ENCODE data around the gene ZNF484. TPM values are rescaled to one million over a fixed set of nuclear protein-coding genes. Genes with fewer than 3 reads are reported as not detected.
"Not testable (repeated sequence)": the region's sequence is repeated elsewhere in the genome, so short reads cannot be mapped to it uniquely, and the experiment has no call there.

ZNF484 gene
- polyA plus RNA-seq, 12 donors, result 4.4 to 7.8 (median 5.7) TPM; not detected in 1

DNA sequence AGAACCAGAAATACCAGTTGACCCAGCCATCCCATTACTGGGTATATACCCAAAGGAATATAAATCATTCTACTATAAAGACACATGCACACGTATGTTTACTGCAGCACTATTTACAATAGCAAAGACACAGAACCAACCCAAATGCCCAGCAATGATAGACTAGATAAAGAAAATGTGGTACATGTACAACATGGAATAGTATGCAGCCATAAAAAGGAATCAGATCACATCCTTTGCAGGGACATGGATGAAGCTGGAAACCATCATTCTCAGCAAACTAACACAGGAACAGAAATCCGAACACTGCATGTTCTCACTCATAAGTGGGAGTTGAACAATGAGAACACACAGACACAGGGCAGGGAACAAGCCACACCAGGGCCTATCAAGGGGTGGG, 11.2 kb downstream of the ZNF484 start:
- DNase-seq, result not testable (repeated sequence)

DNA sequence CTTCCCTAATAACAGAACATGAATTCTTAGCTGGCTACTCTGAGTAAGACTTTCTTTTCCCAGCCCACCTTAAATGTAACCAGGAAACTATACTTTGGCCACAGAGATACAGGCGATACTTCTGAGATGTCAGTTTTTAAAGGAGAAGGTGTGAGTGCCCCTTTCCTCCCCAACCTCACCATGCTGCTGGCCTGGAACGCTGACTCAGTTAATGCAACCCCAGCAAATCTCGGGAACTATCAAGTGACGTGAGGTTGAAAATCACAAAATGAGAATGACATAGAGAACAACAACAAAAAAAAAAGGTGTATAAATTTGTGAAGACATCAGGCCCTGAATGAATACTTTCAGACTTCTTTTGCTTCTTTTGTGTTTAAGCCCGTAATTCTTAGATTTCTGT, 13.7 kb downstream of the ZNF484 start:
- no peak for DNase-seq

DNA sequence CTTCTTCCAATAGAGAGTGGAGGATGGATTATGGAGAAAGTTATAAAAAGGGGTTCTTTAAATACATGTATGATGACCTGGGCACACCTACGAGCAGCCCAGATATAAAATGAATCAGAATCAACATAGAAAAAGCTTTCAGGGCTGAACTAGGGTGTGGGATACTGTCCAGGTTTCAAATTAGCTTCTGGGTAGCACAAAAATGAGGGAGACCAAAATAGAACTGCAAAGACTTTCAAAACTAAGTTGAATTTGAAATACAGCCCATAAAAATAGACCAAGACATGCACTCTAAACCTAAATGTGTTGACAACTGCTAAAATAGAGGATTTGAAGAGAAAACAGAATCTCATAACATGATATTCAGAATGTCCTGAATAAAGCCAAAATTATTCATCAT, 17.0 kb downstream of the ZNF484 start:
- no peak for DNase-seq

GRCh38 chr9:92857236-92857635, 20.6 kb downstream of the ZNF484 start:
- DNase-seq, result no peak

- no peak for DNase-seq
These were observed 24.1 kb downstream of the ZNF484 start for GRCh38 chr9:92853716-92854115.

DNA sequence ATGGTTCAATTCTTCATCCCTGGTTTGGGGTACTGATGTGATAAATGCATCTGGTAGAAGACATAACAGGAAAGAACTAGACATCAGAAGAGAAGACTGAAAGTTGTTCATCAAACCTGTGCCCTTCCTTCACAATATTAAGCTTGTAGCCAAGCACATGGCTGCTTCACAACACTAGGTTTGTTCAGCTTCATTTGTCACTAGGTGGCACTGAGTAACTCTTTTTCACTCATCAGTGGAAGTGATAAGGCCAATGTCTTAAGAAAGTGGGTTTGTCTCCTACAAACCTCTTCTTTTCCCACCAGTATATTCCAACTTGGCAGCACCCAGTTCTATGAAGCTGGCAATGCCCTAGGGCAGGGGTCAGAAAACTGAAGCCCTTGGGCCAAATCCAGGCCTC, 26.9 kb downstream of the ZNF484 start:
- DNase-seq, result no peak

DNA sequence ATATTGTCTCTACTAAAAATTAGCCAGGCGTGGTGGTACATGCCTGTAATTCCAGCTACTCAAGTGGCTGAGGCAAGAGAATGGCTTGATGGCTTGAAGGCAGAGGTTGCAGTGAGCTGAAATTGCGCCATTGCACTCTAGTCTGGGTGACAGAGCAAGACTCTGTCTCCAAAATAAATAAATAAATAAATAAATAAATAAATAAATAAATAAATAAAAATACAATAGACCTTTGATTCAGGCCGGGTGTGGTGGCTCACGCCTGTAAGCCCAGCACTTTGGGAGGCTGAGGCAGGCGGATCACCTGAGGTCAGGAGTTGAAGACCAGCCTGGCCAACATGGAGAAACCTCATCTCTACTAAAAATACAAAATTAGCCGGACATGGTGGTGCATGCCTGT, 29.1 kb downstream of the ZNF484 start:
- DNase-seq, result not testable (repeated sequence)

- DNase-seq, result no peak
These were observed 31.1 kb downstream of the ZNF484 start for GRCh38 chr9:92846662-92847145.

GRCh38 chr9:92838411-92838810, 39.4 kb downstream of the ZNF484 start:
- DNase-seq, result not testable (repeated sequence)

DNA sequence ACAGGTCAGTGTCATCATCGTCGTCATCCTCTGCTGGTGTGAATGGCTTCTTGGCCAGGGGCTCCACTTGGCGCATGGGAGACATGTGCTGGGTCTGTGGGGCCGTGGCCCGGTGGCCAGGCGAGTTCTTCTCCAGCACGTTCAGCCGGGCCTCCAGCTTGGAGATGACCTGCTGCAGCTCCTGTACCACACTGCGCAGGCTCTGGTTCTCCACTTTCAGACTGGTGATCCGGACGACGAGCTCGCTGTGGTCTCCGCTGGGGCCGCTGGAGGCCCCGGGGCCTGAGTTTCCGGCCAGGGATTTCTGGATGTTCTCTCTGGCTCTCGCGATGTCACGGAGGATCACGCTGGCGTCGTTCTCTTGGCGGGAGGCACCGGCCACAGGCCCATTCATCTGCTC, 40.6 kb downstream of the ZNF484 start:
- DNase-seq, result no peak

GRCh38 chr9:92829420-92829819, 48.4 kb downstream of the ZNF484 start:
- DNase-seq, result no peak

DNA sequence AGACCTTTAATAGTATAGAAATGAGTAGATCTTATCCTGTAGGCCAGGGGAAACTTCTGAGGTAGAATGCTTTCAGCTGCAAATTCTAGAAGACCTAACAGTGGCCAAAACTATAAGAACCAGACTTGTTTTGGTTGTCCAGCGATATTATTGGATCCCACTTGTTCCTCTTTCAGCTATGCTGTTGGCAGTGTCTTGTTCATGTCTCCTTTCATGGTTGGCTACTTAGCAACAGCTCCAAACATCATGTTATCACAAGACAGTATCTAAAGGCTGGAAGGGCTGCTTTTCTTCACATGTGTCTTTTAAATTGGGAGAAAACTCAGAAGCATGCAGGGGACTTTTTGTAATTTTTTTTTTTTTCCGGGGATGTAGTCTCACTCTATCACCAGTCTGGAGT, 52.8 kb downstream of the ZNF484 start:
- not testable (repeated sequence) for DNase-seq

DNA sequence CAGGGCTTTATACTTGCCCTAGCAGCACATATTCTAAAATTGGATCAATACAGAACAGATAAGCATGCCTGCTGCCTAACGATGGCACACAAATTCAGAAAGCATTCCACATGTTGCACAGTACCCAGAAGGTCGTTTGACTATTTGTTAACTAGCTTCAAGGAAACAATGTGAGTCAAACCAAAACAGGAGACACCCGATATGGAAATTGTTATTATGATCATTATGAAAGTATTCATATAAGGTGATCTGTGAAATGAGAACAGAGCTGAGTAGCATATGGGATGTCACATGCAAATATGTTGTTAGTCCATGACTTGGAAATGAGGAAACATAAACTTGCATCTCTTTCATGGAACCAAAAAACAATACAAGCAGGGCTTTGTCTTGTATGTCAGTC, 56.9 kb downstream of the ZNF484 start:
- DNase-seq, result no peak

DNA sequence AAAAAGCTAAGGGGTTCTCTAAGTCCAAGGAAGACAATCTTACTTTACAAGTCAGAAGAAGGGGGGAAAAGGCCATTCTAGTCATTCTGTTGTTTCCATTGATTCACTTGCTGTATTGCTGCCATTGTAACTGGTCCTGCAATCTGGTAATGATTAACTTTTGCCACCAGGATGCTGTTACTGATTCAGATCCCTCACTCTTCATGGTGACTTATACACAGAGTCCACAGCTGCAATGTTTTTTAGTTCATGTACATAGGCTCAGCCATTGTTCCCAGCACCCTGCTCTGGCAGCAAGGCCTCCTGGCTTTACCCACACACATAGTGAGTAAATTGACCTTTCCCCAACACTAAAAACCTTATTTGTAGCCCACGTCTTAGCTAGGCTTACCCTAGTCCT, 57.9 kb downstream of the ZNF484 start:
- DNase-seq, result not testable (repeated sequence)

DNA sequence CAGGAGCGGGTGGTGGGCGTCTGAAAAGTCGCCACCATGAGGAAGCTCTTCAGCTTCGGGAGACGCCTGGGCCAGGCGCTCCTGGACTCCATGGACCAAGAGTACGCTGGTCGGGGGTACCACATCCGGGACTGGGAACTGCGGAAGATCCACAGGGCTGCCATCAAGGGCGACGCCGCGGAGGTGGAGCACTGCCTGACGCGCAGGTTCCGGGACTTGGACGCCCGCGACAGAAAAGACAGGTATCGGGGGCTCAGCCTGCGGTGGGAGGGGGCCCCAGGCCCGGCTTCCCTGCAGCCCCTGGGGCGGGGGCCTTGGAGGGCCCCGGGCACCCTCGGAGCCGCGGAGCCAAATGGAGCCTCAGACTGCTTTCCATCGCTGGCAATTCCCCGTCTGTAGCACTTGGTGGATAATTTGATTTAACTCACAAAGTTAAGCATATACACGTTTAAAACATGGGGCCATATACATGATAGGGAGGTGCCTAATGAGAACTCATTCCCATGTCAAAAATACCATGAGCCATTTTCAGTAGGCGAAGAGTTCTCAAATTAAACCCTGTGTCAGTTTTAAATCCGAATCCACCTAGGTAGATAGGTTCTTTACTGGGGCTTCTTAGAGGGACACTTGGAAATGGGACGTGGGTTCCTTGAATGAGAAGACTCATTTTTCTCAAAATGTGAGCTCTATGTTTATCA, 68.1 kb downstream of the ZNF484 start:
- DNase-seq, result not testable (repeated sequence)

DNA sequence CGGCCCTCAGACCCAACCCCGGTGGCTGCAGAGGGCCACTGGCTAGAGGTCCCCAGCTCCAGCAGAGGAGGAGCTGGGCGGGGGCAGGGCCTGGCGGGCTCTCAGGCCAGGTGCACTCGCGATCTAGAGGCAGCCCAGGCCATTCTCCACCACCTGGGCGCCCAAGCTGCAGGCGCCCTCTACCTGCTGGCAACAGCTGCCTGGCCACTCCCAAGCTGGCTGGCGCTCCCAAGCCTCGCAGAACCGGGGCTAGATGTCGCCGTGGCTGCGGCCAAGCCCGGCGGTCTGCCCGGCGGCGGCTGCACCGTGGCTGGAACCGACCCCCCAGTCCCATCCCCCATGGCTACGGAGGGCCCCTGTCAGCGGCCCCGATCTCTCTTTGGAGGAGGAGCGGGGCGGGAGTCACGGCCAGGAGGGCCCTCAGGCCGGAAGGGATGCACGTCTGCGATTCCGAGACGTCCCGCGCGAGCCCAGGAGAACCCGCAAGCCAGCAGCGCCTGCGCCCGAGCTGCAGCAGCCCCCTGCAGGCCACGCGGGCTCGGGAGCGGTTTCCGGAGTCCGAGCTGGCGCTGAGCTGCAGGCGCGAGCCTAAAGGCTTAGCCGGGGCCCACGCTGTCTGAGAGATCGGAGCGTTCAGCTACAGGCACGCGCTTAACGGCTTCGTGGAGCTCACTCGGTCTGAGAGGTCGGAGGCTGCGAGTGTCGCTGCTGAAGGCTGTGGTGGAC, 68.9 kb downstream of the ZNF484 start:
- DNase-seq, result peak; percentile 66

DNA sequence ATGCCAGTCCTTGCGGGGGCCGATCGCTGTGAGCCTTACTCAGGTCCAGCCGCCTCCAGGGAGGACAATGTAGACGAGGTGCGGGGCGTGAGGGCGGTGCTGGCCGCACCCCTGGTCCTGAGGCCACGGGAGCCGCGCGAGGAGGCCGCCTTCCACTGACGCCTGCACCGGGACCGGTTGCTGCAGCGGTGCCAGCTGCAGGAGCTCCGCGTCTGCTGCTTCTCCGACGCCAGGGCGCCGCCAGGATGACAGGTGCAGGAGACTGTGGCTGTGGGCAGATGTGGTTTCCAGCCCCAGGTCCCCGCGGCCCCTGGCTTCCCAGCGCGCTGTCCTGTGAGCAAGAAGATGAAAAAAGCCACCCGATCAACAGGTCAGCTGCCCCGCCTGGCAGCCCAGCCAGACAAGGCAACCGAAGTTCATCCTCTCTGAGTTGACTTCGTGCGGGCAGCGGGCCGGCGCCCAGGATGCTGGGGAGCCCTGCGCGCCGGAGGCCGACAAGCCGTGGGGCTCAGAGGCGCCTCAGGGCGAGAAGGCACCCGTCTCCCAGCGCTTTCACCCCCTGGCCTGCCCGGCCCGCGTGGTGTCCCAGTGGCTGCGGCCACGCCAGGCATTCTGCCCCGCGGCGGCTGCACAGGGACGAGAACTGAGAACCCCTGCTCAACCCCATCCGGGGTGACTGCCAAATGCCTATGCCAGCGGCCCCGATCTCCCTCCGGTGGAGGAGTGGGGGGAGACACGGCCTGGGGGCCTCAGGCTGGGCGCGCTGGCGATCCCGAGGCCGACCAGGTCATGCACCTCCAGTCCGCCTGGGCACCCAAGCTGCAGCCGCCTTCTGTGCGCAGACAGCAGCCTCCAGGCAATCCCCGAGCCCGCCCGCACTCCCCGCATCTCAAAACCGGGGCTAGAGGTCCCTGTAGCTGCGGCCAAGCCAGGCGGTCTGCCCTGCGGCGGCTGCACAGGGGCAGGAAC, 69.8 kb downstream of the ZNF484 start:
- no peak for DNase-seq

GRCh38 chr9:92807031-92807756, 70.6 kb downstream of the ZNF484 start:
- no peak for DNase-seq

DNA sequence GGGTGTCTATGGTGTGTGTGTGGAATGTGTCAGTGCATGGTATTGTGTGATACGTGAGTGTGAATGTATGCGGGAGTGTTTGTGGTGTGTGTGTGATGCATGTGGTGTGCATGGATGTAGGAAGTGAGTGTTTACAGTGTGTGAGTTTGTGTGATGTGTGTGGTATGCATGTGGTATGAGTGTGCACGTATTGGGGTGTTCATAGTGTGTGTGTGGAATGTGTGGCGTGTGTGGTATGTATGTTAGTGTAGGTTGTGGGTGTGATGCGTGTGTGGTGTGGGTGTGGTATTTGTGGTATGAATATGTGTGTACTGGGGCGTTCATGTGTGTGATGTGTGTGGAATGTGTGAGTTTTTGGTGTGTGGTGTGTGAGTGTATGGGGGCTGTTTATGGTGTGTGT, 73.1 kb downstream of the ZNF484 start:
- DNase-seq, result no peak

DNA sequence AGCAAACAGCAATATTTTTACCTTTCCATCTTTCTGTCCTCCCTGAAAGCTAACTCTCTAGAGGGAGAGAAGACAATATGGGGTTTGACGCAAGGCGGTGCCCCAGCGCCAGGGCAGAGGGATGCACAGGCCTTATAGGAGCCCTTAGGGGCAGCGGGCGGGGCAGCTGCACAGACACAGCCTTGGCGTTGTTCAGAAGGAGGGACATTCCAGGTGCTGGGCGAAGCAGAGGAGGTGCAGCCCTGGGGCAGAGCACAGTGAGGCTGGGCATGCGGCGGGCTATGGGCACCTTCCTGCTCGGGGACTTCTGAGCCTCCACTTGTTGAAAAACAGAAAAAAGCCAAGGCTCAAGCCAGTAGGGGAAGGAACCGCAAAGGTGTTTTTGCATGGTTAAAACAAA, 79.5 kb downstream of the ZNF484 start:
- no peak for DNase-seq

GRCh38 chr9:92796337-92796804, 81.5 kb downstream of the ZNF484 start:
- DNase-seq, result not testable (repeated sequence)
